ENCODE measurements around the gene PSMG3. TPM values are rescaled to one million over a fixed set of nuclear protein-coding genes. Genes with fewer than 3 reads are reported as not detected.

The PSMG3 gene
- total RNA-seq, 1 experiment from 2014 or later, result 63.0 TPM

DNA sequence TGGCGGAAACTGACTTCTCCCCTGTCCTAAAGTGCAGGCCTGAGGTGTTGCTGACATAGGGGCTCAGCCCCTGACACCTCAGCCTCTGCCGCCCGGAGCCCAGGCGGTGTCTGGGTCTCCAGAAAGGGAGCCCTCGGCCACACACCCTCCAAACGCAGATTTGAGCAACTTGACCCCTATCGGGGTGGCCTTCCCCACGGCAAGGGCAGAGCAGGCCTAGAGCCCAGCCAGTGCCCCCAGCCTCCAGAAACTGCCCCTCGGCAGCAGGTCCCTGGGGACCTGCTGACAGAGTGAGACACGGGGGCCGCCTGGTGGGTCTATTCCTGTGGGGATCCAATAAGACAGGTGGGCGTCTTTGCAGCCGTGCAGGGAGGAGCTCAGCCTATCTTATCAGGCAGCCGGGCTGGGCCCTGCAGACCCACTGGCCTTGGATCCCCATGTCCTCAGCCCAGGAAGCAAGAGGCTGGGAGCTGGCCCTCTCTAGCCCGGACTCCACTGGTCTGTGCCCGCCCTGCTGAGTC is 24.9 kb downstream of the PSMG3 start:
- no peaks in the 10 kb centered on the region for H3K4me1 ChIP-seq (ENCODE audit: insufficient read depth, low read length)

More for the DNA sequence above, 24.9 kb downstream of the PSMG3 start:
- WGBS (ENCODE audit: extremely low coverage, insufficient read length, low lambda C conversion rate), result no CpG with 5 or more reads among the region's 16 CpGs
- Mint-ChIP-seq H3K4me3 (no peak overlapping the region), H3K27me3 (ENCODE audit: low read depth) (no peaks in the 10 kb centered on the region), H3K27ac (no peak overlapping the region), H3K4me1 (no peaks in the 10 kb centered on the region), H3K9me3 (no peaks in the 10 kb centered on the region; a peak in 1 of 5 replicates), H3K36me3 (ENCODE audit: insufficient read depth in 1 of 3, low read depth in 3 of 3) (peaks cover 3 to 12% (median 4%) of the 10 kb centered on the region in 3 experiments; a peak in 4 of 7 replicates)
- H3K9ac ChIP-seq (ENCODE audit: extremely low read depth, insufficient read length, low read length), result no peak overlapping the region
- H4K5ac ChIP-seq (ENCODE audit: insufficient read length, low read depth, low read length), result no peak overlapping the region
- no peaks in the 10 kb centered on the region for H4K20me1 ChIP-seq (ENCODE audit: control insufficient read depth, insufficient read depth, insufficient read length)
- H3K56ac ChIP-seq (ENCODE audit: insufficient read length, low read depth, low read length), result no peak overlapping the region
- no peaks in the 10 kb centered on the region for H3K79me2 ChIP-seq (ENCODE audit: insufficient read depth, low read length)
- H3K14ac ChIP-seq (ENCODE audit: insufficient read depth, low read length), result no peak overlapping the region
- no peak overlapping the region for H2BK12ac ChIP-seq (ENCODE audit: insufficient read length, low read depth, low read length)
- H2AK5ac ChIP-seq (ENCODE audit: insufficient read length, low read length), result no peak overlapping the region
- DNase-seq, result no peak
- H3K23ac ChIP-seq (ENCODE audit: insufficient read length, low read depth, low read length), result no peak overlapping the region
- no peak overlapping the region for H2BK20ac ChIP-seq (ENCODE audit: low read depth, low read length, poor library complexity, severe bottlenecking)
- H3K27me3 ChIP-seq (ENCODE audit: insufficient read depth, low read length), result no peaks in the 10 kb centered on the region
- H3K4me2 ChIP-seq (ENCODE audit: insufficient read depth, insufficient read length, low read length), result no peak overlapping the region
- no peak overlapping the region for H3T11ph ChIP-seq (ENCODE audit: low read length)
- H3K9me3 ChIP-seq (ENCODE audit: control insufficient read depth, low read depth, low read length), result no peaks in the 10 kb centered on the region
- no peaks in the 10 kb centered on the region for H3K23me2 ChIP-seq (ENCODE audit: insufficient read length, low read depth, low read length, poor library complexity, severe bottlenecking)
- no peak overlapping the region for H3K18ac ChIP-seq (ENCODE audit: insufficient read length, low read depth, low read length)
- H2BK5ac ChIP-seq (ENCODE audit: insufficient read length, low read length), result no peak overlapping the region
- no peak overlapping the region for H2AFZ ChIP-seq (ENCODE audit: low read length)
- no peak overlapping the region for H2BK120ac ChIP-seq (ENCODE audit: low read depth, low read length, poor library complexity, severe bottlenecking)
- no peak overlapping the region for H3K4ac ChIP-seq (ENCODE audit: low read depth, low read length)
- H2BK15ac ChIP-seq (ENCODE audit: low read depth, low read length), result no peak overlapping the region
- no peak overlapping the region for H3K27ac ChIP-seq (ENCODE audit: insufficient read length, low read depth, low read length)
- no peak overlapping the region for H4K8ac ChIP-seq (replicated peaks; ENCODE audit: insufficient read length, low read depth, low read length)
- TF ChIP-seq, protein P1, sequence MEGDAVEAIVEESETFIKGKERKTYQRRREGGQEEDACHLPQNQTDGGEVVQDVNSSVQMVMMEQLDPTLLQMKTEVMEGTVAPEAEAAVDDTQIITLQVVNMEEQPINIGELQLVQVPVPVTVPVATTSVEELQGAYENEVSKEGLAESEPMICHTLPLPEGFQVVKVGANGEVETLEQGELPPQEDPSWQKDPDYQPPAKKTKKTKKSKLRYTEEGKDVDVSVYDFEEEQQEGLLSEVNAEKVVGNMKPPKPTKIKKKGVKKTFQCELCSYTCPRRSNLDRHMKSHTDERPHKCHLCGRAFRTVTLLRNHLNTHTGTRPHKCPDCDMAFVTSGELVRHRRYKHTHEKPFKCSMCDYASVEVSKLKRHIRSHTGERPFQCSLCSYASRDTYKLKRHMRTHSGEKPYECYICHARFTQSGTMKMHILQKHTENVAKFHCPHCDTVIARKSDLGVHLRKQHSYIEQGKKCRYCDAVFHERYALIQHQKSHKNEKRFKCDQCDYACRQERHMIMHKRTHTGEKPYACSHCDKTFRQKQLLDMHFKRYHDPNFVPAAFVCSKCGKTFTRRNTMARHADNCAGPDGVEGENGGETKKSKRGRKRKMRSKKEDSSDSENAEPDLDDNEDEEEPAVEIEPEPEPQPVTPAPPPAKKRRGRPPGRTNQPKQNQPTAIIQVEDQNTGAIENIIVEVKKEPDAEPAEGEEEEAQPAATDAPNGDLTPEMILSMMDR (conservative IDR thresholded peaks at IDR 0.05), result no peak
- no peaks in the 10 kb centered on the region for H3K79me1 ChIP-seq (ENCODE audit: insufficient read depth, low read depth, low read length, poor library complexity, severe bottlenecking)
- H4K91ac ChIP-seq (ENCODE audit: insufficient read length, low read depth, low read length), result no peak overlapping the region

Measured in H9 (cell line).